T-helper 22 cell (primary cell): ENCODE data around the gene CATSPER1.
A peak's percentile ranks its signal among the peaks of the same experiment; 100 is the strongest.
"Not testable (repeated sequence)": the region's sequence is repeated elsewhere in the genome, so short reads cannot be mapped to it uniquely, and the experiment has no call there.

Experiments
- DNase-seq: peaks from one replicate; pipeline ENCODE4 v3.0.0-alpha.2; 2020; ENCODE audit warnings: low read depth

The CATSPER1 gene

DNA sequence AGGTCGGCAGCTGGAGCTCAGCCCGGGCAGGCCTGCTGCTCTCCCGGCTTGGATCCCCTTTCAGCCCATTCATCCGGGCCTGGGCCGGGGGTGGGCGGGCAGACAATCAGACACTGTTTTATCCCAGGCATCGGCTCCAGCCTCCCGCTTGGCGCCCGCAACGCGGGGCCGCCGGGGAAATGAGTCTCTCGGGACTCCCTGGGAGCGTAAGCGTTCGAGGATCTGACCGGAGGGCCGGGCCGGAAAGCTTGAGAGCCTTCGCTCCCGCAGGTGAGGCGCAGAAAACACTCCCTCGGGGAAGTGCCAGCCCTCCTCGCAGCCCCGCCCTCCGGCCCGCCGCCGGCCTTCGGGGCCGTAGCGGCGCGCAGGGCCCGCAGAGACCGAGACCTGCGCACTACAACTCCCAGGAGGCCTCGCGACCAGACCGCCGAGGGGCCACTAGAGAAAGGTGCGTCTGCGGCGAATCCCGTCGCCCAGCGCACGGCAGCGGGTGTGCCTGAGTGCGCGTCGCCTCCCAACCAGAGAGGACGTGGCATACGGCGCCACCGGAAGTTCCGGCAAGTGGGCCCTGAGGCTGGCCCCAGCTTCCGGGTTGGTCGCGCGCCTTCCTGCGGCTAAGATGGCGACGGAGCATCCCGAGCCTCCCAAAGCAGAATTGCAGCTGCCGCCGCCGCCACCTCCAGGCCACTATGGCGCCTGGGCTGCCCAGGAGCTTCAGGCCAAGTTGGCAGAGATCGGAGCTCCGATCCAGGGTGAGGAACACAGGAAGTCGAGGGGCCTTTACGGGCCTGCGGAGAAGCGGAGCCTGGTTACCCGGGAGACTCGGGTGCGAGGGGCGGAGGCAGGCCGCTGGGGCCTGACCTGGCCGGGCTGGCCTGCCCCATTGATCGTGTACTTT lies 25.7 kb upstream of the CATSPER1 start, which contains the start of gene SF3B2:
Gene SF3B2, plus strand, starts transcription at position 599 of the 898 bp plus-strand sequence. Its CDS starts 21 bp downstream, at position 620.
- DNase-seq, result peak; percentile 96

DNA sequence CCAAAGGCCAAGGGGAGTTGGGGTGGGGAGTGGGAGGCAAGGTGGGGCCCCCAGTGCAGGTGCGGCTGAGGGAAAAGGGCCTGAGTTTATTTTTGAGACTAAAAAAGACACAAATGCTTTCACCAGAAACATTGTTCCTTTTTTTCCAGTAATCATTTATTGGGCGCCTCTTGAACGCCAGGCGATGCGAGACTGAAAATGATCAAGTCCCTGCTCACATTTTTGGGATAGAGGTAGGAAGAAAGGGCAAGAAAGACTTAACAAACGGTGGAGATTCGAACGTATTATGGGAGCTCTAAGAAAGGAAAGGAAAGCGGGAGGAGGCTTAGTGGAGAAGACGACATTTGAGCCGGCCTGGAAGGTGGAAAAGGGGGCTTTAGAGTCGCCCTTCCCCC lies 25.1 kb upstream of the CATSPER1 start:
- DNase-seq, result no peak

DNA sequence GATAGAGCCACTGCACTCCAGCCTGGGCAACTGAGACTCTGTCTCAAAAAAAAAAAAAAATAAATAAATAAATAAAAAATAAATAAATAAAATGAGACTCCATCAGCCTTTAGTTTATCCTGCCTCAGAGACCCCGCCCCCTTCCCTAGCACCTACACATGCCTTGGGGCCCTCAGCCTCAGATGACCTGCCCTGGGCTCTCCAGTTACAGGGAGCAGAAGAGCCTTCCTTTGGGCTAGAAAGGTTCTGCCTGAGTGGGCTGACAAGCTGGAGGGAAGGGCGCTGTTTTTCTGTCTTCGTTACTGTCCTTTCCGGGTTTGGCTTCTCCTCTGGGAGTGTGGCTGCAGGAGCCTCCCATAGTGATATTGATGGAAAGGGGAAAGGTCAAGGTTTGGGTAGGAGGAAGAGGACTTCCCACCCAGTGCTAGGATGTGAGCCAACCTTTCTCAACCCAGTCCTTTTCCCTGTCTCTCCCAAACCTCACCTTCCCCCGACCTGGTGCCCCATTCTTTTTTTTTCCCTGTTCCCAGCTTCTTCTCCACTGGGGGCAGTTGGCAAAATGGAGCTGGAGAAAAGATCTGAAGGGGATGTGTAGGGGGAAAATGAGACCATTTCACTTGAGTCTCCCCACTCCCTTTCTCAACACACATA lies 24.4 kb upstream of the CATSPER1 start:
- no peak for DNase-seq

DNA sequence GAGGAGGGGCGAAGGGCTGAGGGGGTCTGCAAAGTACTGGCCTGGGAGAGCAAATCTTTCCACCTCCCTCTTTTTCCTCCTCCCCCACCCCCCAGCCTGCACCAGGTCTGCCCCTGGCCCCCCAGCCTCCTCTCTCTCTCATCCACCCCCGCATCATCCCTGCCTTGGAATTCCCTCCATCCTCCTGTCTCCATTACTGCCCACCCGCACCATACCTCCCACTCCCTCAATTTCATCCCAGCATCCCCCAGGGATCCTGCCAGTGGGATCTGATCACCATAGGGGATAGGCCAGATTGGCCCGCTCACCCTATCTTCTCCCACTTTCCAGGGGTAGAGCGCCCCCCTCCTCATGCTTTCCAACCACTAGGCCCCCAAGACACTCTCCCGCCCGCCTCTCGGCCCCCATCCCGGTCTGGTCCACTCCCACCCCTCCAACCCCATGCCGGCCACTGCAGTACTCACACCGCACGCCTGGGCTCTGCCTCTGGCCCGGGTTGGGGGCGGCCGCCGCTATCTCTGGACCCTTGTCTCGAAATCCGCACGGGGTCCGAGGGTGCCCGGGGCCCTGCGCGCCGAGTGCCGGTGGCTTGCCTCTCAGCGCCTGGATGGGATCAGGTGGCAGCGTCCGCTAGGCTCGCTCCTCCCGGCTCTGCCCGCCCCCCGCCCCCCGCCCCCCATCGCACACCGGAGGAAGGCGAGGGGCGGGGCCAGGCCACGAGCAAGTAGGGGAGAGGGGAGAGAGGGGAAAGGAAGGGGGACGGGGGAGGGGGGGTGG lies 22.5 kb upstream of the CATSPER1 start, which contains the start of gene GAL3ST3:
Gene GAL3ST3, minus strand, starts transcription at position 615 of the 777 bp plus-strand sequence. CDS start 3,746 bp downstream, outside the sequence.
- DNase-seq, result no peak

DNA sequence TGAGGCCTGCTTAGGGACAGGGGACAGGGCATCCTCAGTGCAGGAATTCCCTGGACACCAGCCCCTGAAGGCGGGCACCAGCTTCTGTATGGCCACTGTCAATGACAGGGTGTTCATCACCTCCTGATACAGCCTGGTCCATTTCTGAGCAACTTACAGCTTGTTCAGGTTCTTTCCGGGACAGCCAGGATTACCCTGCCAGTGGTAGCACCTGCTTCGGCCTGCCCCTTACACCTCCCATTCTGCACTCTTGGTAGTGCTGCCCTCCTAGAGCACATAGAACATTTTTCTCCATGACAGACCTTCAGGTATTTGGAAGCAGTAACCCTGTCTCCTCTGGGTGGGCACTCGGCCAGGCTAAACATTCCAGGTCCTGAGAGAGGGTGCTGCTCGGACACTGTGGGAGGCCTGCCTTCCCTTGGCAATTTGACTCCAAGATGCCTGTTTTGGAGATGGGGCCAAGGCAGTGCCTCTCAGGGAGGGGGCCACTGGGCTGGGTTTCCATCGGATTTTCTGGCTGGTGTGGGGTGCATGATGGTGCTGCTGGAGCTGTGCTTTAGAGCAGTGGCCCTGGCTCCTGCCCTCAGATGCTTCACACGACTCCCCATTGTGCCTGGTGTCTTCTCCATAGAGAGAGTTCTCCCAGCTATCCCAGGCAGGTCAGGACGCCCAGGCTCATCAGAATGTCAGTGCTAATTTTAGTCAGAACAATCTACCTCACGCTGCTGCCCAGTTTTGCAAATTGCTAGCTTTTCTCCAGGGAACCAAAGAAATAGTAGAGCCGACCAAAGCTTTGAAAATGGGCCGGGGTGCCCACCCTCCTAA lies 21.5 kb upstream of the CATSPER1 start:
- no peak for DNase-seq

DNA sequence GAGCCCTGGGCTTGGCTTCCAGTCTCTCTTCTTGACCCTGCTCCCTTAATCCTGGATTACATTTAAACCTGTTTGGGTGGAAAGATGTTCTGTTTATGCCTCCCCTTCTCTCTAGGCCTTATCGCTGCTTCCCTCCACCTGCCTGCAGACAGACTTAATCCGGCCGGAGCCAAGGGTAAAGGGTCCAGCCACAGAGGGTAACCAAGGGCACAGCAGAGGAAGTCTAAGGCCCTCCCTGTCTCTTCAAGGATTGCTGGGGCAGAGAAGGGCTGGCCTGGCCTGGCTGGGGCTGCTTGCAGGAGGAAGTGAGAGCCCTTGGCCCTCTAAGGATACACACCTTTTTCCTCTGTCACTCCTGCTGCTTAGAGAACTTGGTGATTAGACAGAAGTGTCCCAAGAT lies 20.6 kb upstream of the CATSPER1 start:
- no peak for DNase-seq

DNA sequence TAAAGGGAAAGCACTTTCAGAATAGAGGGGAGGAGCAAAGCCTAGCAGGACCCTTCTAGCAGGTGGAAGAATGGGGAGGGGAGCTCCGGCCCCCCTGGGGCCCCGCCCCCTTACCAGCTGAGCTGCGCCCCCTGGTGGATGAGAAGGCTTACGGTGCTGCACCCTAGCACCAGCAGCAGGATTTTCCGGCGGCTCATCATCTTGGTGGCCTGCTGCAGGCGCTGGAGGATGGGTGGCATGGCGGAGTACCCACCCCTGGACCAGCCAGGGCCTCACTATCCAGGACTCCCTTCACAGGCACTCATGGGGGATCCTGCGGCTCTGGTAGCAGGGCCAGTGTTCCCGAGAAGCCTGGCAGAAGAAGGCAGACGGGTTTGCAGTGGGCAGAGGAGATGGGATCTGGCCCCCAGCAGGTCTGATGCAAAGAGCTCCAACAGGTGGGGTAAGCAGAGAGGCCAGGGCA lies 18.9 kb upstream of the CATSPER1 start:
- peak; percentile 69 for DNase-seq

DNA sequence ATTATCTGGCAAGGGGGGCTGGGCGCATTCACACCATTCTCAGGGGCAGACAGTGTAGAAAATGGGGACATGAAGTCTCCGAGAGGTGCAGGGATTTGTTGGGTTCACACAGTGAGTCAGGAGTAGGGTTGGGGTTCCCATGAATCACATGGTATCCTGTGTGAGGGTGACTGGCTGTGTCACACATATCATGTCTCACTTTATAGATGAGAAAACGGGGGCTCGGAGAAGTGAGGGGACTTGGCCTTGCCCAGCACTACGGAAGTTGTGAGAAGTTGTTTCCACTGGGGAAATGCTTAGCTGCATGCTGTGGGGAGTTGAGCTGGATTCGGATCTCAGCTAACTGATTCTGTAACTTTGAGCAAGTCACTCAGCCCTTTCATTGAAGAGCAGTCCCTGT lies 18.5 kb upstream of the CATSPER1 start:
- DNase-seq, result peak; percentile 6

DNA sequence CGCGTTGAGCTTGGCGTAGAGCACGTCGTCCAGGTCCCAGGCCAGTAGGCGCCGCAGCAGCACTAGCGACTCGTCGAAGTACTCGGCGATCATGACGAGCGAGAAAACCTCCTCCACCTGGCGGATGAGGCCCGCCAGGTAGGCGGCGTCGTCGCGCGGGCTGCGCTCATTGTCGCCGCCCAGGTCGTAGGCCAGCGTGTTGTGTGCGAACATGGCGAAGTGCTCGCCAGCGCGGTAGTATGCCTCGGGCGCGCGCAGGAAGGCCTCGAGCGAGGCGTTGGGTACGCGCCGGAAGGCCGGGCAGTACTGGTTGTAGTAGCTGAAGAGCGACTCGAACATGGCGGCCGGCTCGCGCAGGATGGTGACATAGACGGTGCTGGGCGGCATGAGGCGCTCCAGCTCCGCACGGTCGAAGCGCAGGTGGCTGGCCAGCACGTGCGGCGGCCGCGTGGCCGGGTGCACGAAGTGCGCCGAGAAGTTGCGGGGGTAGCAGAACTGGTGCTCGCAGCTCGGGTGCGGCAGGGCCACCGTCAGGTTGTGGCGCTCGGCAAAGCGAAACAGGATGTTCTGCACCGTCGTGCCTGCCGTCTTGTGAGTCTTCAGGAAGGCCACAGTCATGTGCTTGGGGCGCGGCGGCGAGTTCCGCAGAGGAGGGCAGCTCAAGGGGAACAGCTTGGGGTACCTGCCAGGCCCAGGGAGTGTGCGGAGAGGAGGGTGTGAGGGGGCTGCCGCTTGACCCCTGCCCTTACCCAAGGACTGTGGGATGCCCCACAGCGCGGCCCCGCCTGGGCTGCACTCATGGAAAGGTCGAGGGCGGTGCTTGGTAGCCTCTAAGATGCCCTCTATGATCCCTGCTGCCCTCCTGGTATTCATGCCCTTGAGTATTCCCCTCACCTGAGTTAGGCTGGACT lies 17.0 kb upstream of the CATSPER1 start:
- no peak for DNase-seq

DNA sequence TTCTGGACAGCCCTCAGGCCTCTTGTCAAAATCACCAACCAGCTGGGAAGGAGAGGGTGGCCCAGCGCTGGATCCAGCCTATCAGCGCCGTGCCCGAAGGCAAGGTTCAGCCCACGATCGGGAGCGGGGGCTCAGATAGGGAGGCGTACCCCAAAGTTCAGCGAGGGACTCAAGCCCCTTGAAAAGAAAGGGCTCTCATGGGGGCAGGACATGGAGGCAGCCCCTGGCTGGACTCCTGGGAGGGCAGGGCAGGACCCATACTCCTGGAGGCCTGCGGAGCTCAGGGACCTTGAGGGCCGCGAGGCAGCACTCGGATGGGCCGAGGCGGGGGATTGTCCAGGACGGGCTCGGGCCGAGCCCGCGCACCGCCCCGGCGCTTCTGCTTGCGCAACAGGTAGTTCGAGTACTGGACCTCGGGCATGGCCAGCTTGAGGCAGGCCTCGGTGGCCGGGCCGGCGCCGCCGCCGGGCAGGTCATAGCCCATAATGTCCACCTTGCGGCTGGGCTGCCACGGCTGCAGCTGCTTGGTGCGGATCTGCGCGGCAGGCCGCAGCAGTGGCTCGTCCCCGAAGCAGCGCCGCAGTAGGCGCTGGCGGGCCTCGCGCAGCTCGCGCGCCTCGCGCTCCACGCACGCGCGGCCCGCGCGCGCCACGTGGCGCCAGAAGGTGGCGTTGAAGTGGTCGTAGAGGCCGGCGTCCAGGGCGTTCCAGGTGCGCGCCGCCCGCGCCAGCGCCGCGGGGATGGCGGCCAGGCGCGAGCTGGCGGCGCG lies 16.1 kb upstream of the CATSPER1 start:
- no peak for DNase-seq

DNA sequence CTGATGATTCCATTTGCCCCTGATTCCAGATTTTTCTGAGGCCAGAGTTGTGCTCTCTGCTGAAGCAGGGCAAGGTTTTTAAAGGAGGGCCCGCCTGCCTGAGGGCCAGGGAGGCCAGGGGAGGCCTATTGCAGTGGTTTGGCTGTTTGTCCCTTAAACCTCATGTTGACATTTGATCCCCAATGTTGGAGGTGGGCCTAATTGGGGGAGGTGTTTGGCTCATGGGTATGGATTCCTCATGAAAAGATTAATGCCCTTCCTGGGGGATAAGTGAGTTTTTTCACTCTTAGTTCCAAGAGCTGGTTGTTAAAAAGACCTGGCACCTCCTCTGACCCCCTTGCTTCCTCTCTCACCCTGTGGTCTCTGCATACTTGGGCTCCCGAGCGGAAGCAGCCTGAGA lies 13.5 kb upstream of the CATSPER1 start:
- DNase-seq, result no peak

DNA sequence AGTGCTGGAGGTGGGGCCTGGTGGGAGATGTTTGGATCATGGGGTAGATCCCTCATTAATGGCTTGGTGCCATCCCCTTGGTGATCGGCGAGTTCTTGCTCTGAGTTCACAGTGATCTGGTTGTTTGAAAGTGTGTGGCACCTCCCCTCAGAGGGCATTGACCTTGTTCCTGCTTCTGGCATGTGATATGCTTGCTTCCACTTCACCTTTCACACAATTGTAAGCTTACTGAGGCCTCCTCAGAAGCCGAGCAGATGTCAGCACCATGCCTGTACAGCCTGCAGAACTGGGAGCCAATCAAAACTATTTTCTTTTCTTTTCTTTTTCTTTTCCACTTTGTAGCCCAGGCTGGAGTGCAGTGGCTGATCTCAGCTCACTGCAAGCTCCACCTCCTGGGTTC lies 11.0 kb upstream of the CATSPER1 start:
- DNase-seq, result no peak

DNA sequence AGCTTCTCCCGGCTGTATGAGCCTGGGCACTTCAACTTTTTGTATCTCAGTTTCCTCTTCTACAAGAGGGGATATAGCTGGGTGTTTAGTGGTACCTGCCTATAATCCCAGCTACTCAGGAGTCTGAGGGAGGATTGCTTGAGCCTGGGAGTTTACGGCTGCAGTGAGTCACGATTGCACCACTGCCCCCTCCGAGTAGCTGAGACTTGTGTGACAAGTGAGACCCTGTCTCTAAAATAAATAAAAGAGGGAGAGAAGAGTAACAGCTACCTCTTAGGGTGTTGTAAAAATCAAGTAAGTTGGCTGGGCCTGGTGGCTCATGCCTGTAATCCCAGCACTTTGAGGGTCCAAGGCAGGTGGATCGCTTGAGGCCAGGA lies 10.0 kb upstream of the CATSPER1 start:
- no peak for DNase-seq

DNA sequence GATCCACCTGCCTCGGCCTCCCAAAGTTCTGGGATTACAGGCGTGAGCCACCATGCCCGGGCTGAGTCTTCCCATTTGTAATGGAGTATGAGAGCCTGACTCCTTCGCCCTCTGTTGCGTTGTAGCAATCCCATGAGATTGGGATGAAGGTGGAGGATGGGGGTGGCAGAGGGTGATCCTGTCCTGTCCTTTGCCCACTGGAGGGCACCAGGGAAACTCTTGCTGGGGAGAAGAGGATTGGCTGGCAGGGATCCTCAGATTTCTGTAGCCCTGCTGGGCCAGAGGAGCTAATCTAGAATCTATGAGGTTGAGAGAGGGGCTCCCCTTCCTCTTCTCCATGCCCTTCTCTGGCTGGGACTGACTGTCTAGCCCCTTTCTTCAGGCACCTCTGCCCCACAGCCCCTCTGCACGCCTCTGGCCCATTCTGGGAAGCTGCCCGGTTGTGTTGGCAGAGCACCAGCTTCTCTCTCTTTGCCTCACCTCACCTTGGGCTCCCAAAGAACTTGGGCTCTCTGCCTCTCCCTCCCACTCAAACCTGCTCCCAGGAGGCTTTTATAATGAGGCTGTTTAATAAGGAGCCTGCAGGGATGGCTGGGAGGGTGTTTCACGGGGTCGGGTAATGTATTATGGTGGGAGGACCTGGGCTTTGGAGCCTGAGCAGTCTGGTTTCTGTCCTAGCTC lies 9.5 kb upstream of the CATSPER1 start:
- no peak for DNase-seq

DNA sequence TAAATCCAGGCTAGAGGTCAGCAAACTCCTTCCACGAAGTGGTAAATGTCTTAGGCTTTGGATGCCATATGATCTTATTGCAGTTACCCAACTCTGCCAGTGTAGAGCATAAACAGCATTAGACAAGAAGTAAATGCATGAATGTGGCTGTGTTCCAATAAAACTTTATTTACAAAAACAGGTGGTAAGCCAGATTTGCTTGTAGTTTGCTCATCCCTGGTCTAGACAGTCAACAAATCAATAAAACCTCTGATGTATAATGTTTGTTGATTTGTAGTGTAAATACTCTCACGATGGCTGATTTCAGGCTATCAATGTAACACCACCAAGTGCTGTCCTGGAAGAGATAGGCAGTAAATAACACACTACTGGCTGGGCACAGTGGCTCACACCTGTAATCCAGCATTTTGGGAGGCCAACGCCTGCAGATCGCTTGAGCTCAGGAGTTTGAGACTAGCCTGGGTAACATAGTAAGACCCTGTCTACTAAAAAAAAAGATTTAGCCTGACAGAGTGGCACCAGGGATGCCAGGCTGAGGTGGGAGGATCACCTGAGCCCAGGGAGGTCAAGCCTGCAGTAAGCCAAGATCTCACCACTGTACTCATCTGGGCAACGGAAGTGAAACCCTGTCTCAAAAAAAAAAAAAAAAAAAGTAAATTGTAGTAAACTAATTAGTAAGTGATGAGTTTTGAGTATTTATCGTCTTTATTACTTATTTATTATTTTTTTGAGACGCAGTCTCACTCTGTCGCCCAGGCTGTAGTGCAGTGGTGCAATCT lies 6.9 kb upstream of the CATSPER1 start:
- DNase-seq, result no peak

DNA sequence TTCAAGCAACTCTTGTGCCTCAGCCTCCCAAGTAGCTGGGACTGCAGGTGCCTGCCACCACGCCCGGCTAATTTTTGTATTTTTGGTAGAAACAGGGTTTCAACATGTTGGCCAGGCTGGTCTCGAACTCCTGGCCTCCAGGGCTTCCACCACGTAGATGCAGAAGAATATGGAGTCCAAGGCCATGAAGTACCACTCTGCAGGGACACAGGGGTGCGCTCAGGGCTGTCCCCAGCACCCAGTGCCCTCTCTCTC lies 3.2 kb downstream of the CATSPER1 start:
- DNase-seq, result not testable (repeated sequence)

DNA sequence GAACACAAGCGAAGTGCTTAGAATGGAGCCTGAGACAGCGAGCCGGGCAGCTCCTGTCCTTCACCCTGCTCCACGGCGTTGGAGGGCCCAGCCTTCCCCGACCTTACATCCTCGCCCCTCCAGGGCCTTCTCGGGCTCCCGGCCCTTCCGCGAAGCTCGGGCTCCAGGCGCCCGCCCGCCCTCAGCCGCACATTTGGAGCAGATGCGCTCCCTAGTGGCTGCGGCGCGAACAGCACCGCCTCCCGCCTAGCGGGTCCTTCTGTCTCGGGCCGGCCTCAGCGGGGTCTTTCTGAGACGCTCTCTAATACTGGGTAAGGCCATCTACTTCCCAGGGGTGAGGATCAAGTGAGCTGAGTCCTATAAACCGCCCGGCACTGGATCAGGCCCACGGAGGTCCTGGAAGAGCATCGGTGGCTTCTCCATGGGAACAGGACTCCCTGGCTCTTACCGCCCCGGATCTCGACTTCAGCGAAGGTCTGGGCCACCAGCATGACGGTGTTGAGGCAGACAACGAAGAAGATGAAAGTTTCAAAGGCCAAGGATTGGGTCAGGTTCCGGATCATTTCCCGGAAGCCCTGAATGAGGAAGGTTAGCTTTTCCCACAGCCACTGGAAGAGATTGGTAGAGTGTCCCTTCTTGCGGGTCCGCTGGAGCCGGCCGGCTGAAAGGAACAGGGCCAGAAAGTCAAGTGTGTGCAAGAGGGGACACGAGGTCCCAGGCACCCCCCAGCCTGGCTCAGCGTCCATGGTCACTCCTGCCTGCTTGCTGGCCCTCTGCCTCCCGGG lies 3.7 kb downstream of the CATSPER1 start:
- peak; percentile 32 for DNase-seq
